Neural progenitor cell (in vitro differentiated cells): ENCODE measurements around the gene ETV6. TPM values are rescaled to one million over a fixed set of nuclear protein-coding genes. Genes with fewer than 3 reads are reported as not detected.

Source experiments
- DNase-seq: peaks from one replicate; pipeline ENCODE4 v3.0.0-alpha.2; 2016; ENCODE audit warnings: low spot score
- H2AFZ ChIP-seq: fragments of 200-600 bp; sonication (generic); replicated peaks from 2 replicates; pipeline ENCODE4 v1.6.1; 2016; ENCODE audit warnings: antibody characterized with exemption
- H3F3A ChIP-seq: fragments of 200-600 bp; sonication (generic); 2 replicates; pipeline ENCODE4 v1.6.1; 2016; ENCODE audit warnings: antibody characterized with exemption, low read depth
- H3K27ac ChIP-seq: fragments of 200-600 bp; sonication (generic); 2 replicates; pipeline ENCODE4 v1.5.1; 2016; ENCODE audit warnings: mild to moderate bottlenecking
- H3K27me3 ChIP-seq: fragments of 200-600 bp; sonication (generic); 2 replicates; pipeline ENCODE4 v1.6.1; 2016; ENCODE audit warnings: mild to moderate bottlenecking, moderate library complexity
- H3K36me3 ChIP-seq: fragments of 200-600 bp; sonication (generic); 2 replicates; pipeline ENCODE4 v1.5.1; 2016
- H3K4me1 ChIP-seq: fragments of 200-600 bp; sonication (generic); 2 replicates; pipeline ENCODE4 v1.6.1; 2016; ENCODE audit warnings: mixed run types
- H3K4me2 ChIP-seq: fragments of 200-600 bp; sonication (generic); 2 replicates; pipeline ENCODE4 v1.6.1; 2016
- H3K4me3 ChIP-seq: fragments of 200-600 bp; sonication (generic); 2 replicates; pipeline ENCODE4 v1.5.1; 2016
- H3K79me2 ChIP-seq: fragments of 200-600 bp; sonication (generic); 2 replicates; pipeline ENCODE4 v1.6.1; 2016; ENCODE audit warnings: low read depth
- H3K9ac ChIP-seq: fragments of 200-600 bp; sonication (generic); 2 replicates; pipeline ENCODE4 v1.6.1; 2016
- H3K9me3 ChIP-seq: fragments of 200-600 bp; sonication (generic); 2 replicates; pipeline ENCODE4 v1.5.1; 2016; ENCODE audit warnings: low read depth
- H4K20me1 ChIP-seq: fragments of 200-600 bp; sonication (generic); 2 replicates; pipeline ENCODE4 v1.6.1; 2016; ENCODE audit warnings: low read depth
- H3K27ac Mint-ChIP-seq: 3 replicates; pipeline ENCODE4 v1.8.0; 2021; ENCODE audit warnings: mixed read lengths
- H3K27me3 Mint-ChIP-seq: 2 replicates; pipeline ENCODE4 v1.8.0; 2022; ENCODE audit warnings: low read depth, mild to moderate bottlenecking, inconsistent platforms, moderate library complexity, mixed read lengths; ENCODE audit not compliant: insufficient read depth
- H3K36me3 Mint-ChIP-seq: 3 replicates; pipeline ENCODE4 v1.8.0; 2021; ENCODE audit warnings: mixed read lengths
- H3K4me1 Mint-ChIP-seq: 3 replicates; pipeline ENCODE4 v1.8.0; 2021; ENCODE audit warnings: mixed read lengths
- H3K4me3 Mint-ChIP-seq: 3 replicates; pipeline ENCODE4 v1.8.0; 2021; ENCODE audit warnings: mild to moderate bottlenecking, moderate library complexity, mixed read lengths
- H3K9me3 Mint-ChIP-seq: 3 replicates; pipeline ENCODE4 v1.8.0; 2020; ENCODE audit warnings: mixed read lengths
- CTCF ChIP-seq: fragments of 200-600 bp; sonication (generic); IDR thresholded peaks from 2 replicates; pipeline ENCODE4 v1.5.1; 2017; ENCODE audit warnings: antibody characterized with exemption, mild to moderate bottlenecking
- EZH2 ChIP-seq: fragments of 200-600 bp; sonication (generic); IDR thresholded peaks from 2 replicates; pipeline ENCODE4 v1.6.1; 2017; ENCODE audit warnings: antibody characterized with exemption, mild to moderate bottlenecking, moderate library complexity
- EZH2phosphoT487 ChIP-seq: fragments of 200-600 bp; sonication (generic); IDR thresholded peaks from 2 replicates; pipeline ENCODE4 v1.6.1; 2017; ENCODE audit warnings: antibody characterized with exemption
- total RNA-seq: library from RNA; depleted of rRNA; stranded (reverse); fragments of >200 nt; gene quantifications from 2 replicates; pipeline ENCODE4 v1.2.3, GENCODE V29; 2015; ENCODE audit warnings: low replicate concordance

The ETV6 gene
- total RNA-seq, 1 donor from 2014 or later, result 6.2 TPM

GRCh38 chr12:11834931-11835330, 185.5 kb downstream of the ETV6 start:
- H3K9me3 Mint-ChIP-seq, result no peaks in the 10 kb centered on the region
- H4K20me1 ChIP-seq, result no peaks in the 10 kb centered on the region
- H3K36me3 ChIP-seq, result no peaks in the 10 kb centered on the region
- no peak overlapping the region for H3K4me2 ChIP-seq
- peaks cover 2% of the 10 kb centered on the region for H3K27me3 Mint-ChIP-seq
- peaks cover 8% of the 10 kb centered on the region for H3K36me3 Mint-ChIP-seq
- no peak overlapping the region for H3K27ac ChIP-seq
- no peak overlapping the region for H3K4me3 Mint-ChIP-seq
- H3K4me1 Mint-ChIP-seq, result peaks cover 9% of the 10 kb centered on the region
- no peak overlapping the region for H3K27ac Mint-ChIP-seq
- H3K9ac ChIP-seq, result no peak overlapping the region
- no peak for TF ChIP-seq CTCF
- no peak for TF ChIP-seq EZH2phosphoT487
- no peak for TF ChIP-seq EZH2
- H2AFZ ChIP-seq, result no peak overlapping the region
- H3K27me3 ChIP-seq, result no peaks in the 10 kb centered on the region
- no peaks in the 10 kb centered on the region for H3F3A ChIP-seq
- H3K9me3 ChIP-seq, result no peaks in the 10 kb centered on the region
- peaks cover 5% of the 10 kb centered on the region for H3K4me1 ChIP-seq
- no peaks in the 10 kb centered on the region for H3K79me2 ChIP-seq
- no peak overlapping the region for H3K4me3 ChIP-seq
- no peak for DNase-seq

GRCh38 chr12:11836282-11837151, 187.0 kb downstream of the ETV6 start:
- H3K9ac ChIP-seq, result no peak overlapping the region
- no peak overlapping the region for H3K4me3 ChIP-seq
- no peaks in the 10 kb centered on the region for H3K4me1 ChIP-seq
- no peaks in the 10 kb centered on the region for H3F3A ChIP-seq
- no peaks in the 10 kb centered on the region for H3K9me3 ChIP-seq
- H4K20me1 ChIP-seq, result no peaks in the 10 kb centered on the region
- Mint-ChIP-seq H3K4me3 (no peak overlapping the region), H3K27me3 (peaks cover 2% of the 10 kb centered on the region), H3K4me1 (peaks cover 9% of the 10 kb centered on the region), H3K27ac (peak overlapping the region; percentile 64), H3K9me3 (no peaks in the 10 kb centered on the region), H3K36me3 (peaks cover 21% of the 10 kb centered on the region)
- no peak for DNase-seq
- no peak overlapping the region for H3K4me2 ChIP-seq
- H3K36me3 ChIP-seq, result no peaks in the 10 kb centered on the region
- H2AFZ ChIP-seq, result no peak overlapping the region
- H3K27ac ChIP-seq, result no peak overlapping the region
- H3K27me3 ChIP-seq, result no peaks in the 10 kb centered on the region
- TF ChIP-seq EZH2phosphoT487, result no peak
- no peak for TF ChIP-seq EZH2
- no peak for TF ChIP-seq CTCF
- no peaks in the 10 kb centered on the region for H3K79me2 ChIP-seq

GRCh38 chr12:11837216-11837934, 187.9 kb downstream of the ETV6 start:
- Mint-ChIP-seq H3K4me3 (no peak overlapping the region), H3K27ac (no peak overlapping the region), H3K36me3 (peaks cover 27% of the 10 kb centered on the region), H3K4me1 (peaks cover 9% of the 10 kb centered on the region), H3K27me3 (peaks cover 2% of the 10 kb centered on the region), H3K9me3 (no peaks in the 10 kb centered on the region)
- Histone ChIP-seq H3F3A (no peaks in the 10 kb centered on the region), H3K4me3 (no peak overlapping the region), H3K79me2 (no peaks in the 10 kb centered on the region), H3K4me2 (no peak overlapping the region), H3K9ac (no peak overlapping the region), H3K27ac (no peak overlapping the region), H4K20me1 (no peaks in the 10 kb centered on the region), H3K36me3 (no peaks in the 10 kb centered on the region), H3K9me3 (no peaks in the 10 kb centered on the region), H2AFZ (no peak overlapping the region), H3K4me1 (no peaks in the 10 kb centered on the region), H3K27me3 (no peaks in the 10 kb centered on the region)
- no peak for TF ChIP-seq EZH2
- no peak for TF ChIP-seq EZH2phosphoT487
- no peak for TF ChIP-seq CTCF
- no peak for DNase-seq
